Psoas muscle (tissue), 8 donors: ENCODE results near the gene PRRT4. TPM values are rescaled to one million over a fixed set of nuclear protein-coding genes. Genes with fewer than 3 reads are reported as not detected.

ENCODE experiments used
- ATAC-seq, 4 donors: fragments of 200-7000 bp; cut with Tn5 transposase; one replicate each; pipeline ENCODE4 v1.9.1; 2020; ENCODE audit warnings: moderate library complexity in 3 of 4, mild to moderate bottlenecking in 2 of 4
- DNase-seq, 2 donors: peaks; one replicate each; pipeline ENCODE4 v3.0.0-alpha.2; 2020
- H3K27ac ChIP-seq: fragments of 200-600 bp; one replicate; pipeline ENCODE4 v1.8.0; 2022
- H3K27me3 ChIP-seq, 3 donors: fragments of 200-600 bp in 1 of 3; one replicate each; pipeline versions ENCODE4 v1.6.1 to v1.8.0; 2013 to 2022; ENCODE audit warnings: low read length in 2 of 3, mild to moderate bottlenecking in 2 of 3, moderate library complexity in 1 of 3; ENCODE audit not compliant: insufficient read depth in 3 of 3
- H3K36me3 ChIP-seq, 2 donors: fragments of 200-600 bp in 1 of 2; one replicate each; pipeline versions ENCODE4 v1.6.1 to v1.8.0; 2013 to 2022; ENCODE audit warnings: low read depth in 1 of 2, mild to moderate bottlenecking in 1 of 2, moderate library complexity in 1 of 2; ENCODE audit not compliant: insufficient read depth in 1 of 2
- H3K4me1 ChIP-seq: fragments of 200-600 bp; one replicate; pipeline ENCODE4 v1.8.0; 2022
- H3K4me3 ChIP-seq: fragments of 200-600 bp; one replicate; pipeline ENCODE4 v1.8.0; 2022; ENCODE audit warnings: mild to moderate bottlenecking
- H3K9me3 ChIP-seq: fragments of 200-600 bp; one replicate; pipeline ENCODE4 v1.8.0; 2022
- CTCF ChIP-seq: fragments of 200-600 bp; IDR thresholded peaks from one replicate; pipeline ENCODE4 v1.8.0; 2022; ENCODE audit warnings: antibody characterized with exemption
- whole genome bisulfite sequencing, 3 donors: extraction: QIAGEN DNeasy Blood & Tissue Kit; methylation state at CpG; one replicate each; pipeline versions ENCODE4 v1.1.6 to v1.1.7; 2013; 5-methylcytosine and 5-hydroxymethylcytosine counted together
- intact Hi-C, 2 donors: fragments of 100-400 bp; cut with DNase I; formaldehyde crosslinking; loops; one replicate each; pipeline versions ENCODE4 v1.11.0 to v1.14.2; 2022
- polyA plus RNA-seq, 3 donors: library from polyadenylated mRNA; stranded (reverse); fragments of 200-250 nt; gene quantifications; one replicate each; pipeline ENCODE4 v1.2.3, GENCODE V29; 2013
- total RNA-seq, 4 donors: library from RNA; stranded (reverse); fragmentation: NEBNext Ultra II Directional in 2 of 4; extraction: Animal tissue kit (Norgen Biotek cat#: 25700) in 2 of 4; gene quantifications; one replicate each; pipeline versions ENCODE4 v1.2.1 to v1.2.4, GENCODE V29; 2021 to 2023
- donor health status: healthy with polysubstance abuse.
- donor health status: DM: no; HTN: no; CAD: no; lungs with moderate emphysema.
- donor health status: Bipolar disorder and iron deficiency.
- donor health status: healthy.
- donor health status: DM: yes; HTN: yes; CAD: no.
- donor health status: DM: no; HTN: no; CAD: no.
- donor health status: DM: no; HTN: no; CAD: no.
- donor health status: DM: yes; HTN: yes; CAD: no.

The PRRT4 gene
- total and polyA plus RNA-seq, 7 donors, result 0.87 to 27.7 (median 3.5) TPM

GRCh38 chr7:128321044-128321422 lies 40.5 kb downstream of the PRRT4 start:
- intact Hi-C loops, result no loop called here
- DNase-seq (no peak), ATAC-seq (no peak)
- Histone ChIP-seq H3K4me3 (no peak overlapping the region), H3K9me3 (no peaks in the 10 kb centered on the region), H3K27ac (no peak overlapping the region), H3K27me3 (no peaks in the 10 kb centered on the region), H3K36me3 (peaks cover 36 to 100% of the 10 kb centered on the region in 2 donors), H3K4me1 (no peaks in the 10 kb centered on the region)
- TF ChIP-seq CTCF, result no peak
- WGBS, 3 donors, result 86 to 92% (median 89%) methylated on average over 5 of the region's 5 CpGs

GRCh38 chr7:128318691-128319090 lies 42.8 kb downstream of the PRRT4 start:
- 80 to 87% (median 82%) methylated on average over 5 of the region's 5 CpGs for WGBS, 3 donors
- Histone ChIP-seq H3K27me3 (no peaks in the 10 kb centered on the region), H3K4me3 (no peak overlapping the region), H3K9me3 (no peaks in the 10 kb centered on the region), H3K4me1 (no peaks in the 10 kb centered on the region), H3K27ac (no peak overlapping the region), H3K36me3 (peaks cover 30 to 100% of the 10 kb centered on the region in 2 donors)
- ATAC-seq, result no peak
- intact Hi-C loops, result no loop called here
- TF ChIP-seq CTCF, result no peak
- no peak for DNase-seq

GRCh38 chr7:128311013-128311412 lies 50.5 kb downstream of the PRRT4 start:
- TF ChIP-seq CTCF, result no peak
- Histone ChIP-seq H3K27ac (no peak overlapping the region), H3K4me1 (no peaks in the 10 kb centered on the region), H3K27me3 (no peaks in the 10 kb centered on the region), H3K9me3 (no peaks in the 10 kb centered on the region), H3K4me3 (no peak overlapping the region), H3K36me3 (peaks cover 19 to 100% of the 10 kb centered on the region in 2 donors)
- intact Hi-C loops, result no loop called here
- DNase-seq (no peak), ATAC-seq (no peak)
- 92 to 96% (median 95%) methylated on average over 3 of the region's 3 CpGs for whole genome bisulfite sequencing, 3 donors

GRCh38 chr7:128310499-128310898 lies 51.0 kb downstream of the PRRT4 start:
- ATAC-seq (no peak), DNase-seq (no peak)
- intact Hi-C loops, result no loop called here
- no peaks in the 10 kb centered on the region for H3K27me3 ChIP-seq
- no peaks in the 10 kb centered on the region for H3K4me1 ChIP-seq
- no peaks in the 10 kb centered on the region for H3K9me3 ChIP-seq
- no peak for TF ChIP-seq CTCF
- 83 to 86% (median 85%) methylated on average over 5 of the region's 5 CpGs for WGBS, 3 donors
- no peak overlapping the region for H3K27ac ChIP-seq
- H3K4me3 ChIP-seq, result no peak overlapping the region
- peaks cover 19 to 100% of the 10 kb centered on the region in 2 donors for H3K36me3 ChIP-seq

GRCh38 chr7:128309976-128310375 lies 51.5 kb downstream of the PRRT4 start:
- 91 to 96% (median 95%) methylated on average over 5 of the region's 5 CpGs for WGBS, 3 donors
- Histone ChIP-seq H3K4me1 (no peaks in the 10 kb centered on the region), H3K36me3 (peaks cover 16 to 100% of the 10 kb centered on the region in 2 donors), H3K4me3 (no peak overlapping the region), H3K27me3 (no peaks in the 10 kb centered on the region), H3K9me3 (no peaks in the 10 kb centered on the region), H3K27ac (no peak overlapping the region)
- intact Hi-C loops, result no loop called here
- TF ChIP-seq CTCF, result no peak
- no peak for DNase-seq
- ATAC-seq, result no peak
